Measurements from ENCODE around the gene ZNF248.

ZNF248 gene

GRCh38 chr10:37794305-37794976 is 63.0 kb downstream of the ZNF248 start:
- in situ Hi-C loops (cut with HindIII; ENCODE audit: low pct_ligation_motif_present, low sequenced_read_pairs): no loop called here

GRCh38 chr10:37789590-37789989 is 67.8 kb downstream of the ZNF248 start:
- Histone ChIP-seq H3K27ac (no peak overlapping the region), H3K27me3 (replicated peaks) (no peaks in the 10 kb centered on the region), H3K4me3 (ENCODE audit: low read depth, low read length) (no peak overlapping the region), H3K36me3 (replicated peaks) (no peaks in the 10 kb centered on the region)
- in situ Hi-C loops (cut with HindIII; ENCODE audit: low pct_ligation_motif_present, low sequenced_read_pairs): no loop called here
- TF ChIP-seq CTCF (IDR thresholded peaks at IDR 0.05; ENCODE audit: low read depth, low read length, missing control alignments): no peak
- no peak for DNase-seq

More at GRCh38 chr10:37794305-37794976, 63.0 kb downstream of the ZNF248 start:
- no peak overlapping the region for H3K27ac ChIP-seq
- DNase-seq: no peak
- no peak overlapping the region for H3K4me3 ChIP-seq (ENCODE audit: low read depth, low read length)
- H3K27me3 ChIP-seq (replicated peaks): no peaks in the 10 kb centered on the region
- TF ChIP-seq CTCF (IDR thresholded peaks at IDR 0.05; ENCODE audit: low read depth, low read length, missing control alignments): no peak
- H3K36me3 ChIP-seq (replicated peaks): no peaks in the 10 kb centered on the region

GRCh38 chr10:37784678-37785077 is 72.7 kb downstream of the ZNF248 start:
- in situ Hi-C loops (cut with HindIII; ENCODE audit: low pct_ligation_motif_present, low sequenced_read_pairs): no loop called here
- DNase-seq: no peak
- no peak overlapping the region for H3K27ac ChIP-seq
- TF ChIP-seq CTCF (IDR thresholded peaks at IDR 0.05; ENCODE audit: low read depth, low read length, missing control alignments): no peak
- H3K27me3 ChIP-seq (replicated peaks): no peaks in the 10 kb centered on the region
- no peaks in the 10 kb centered on the region for H3K36me3 ChIP-seq (replicated peaks)
- no peak overlapping the region for H3K4me3 ChIP-seq (ENCODE audit: low read depth, low read length)

GRCh38 chr10:37780536-37780935 is 76.9 kb downstream of the ZNF248 start:
- Histone ChIP-seq H3K4me3 (ENCODE audit: low read depth, low read length) (no peak overlapping the region), H3K27me3 (replicated peaks) (no peaks in the 10 kb centered on the region), H3K27ac (no peak overlapping the region), H3K36me3 (replicated peaks) (no peaks in the 10 kb centered on the region)
- in situ Hi-C loops (cut with HindIII; ENCODE audit: low pct_ligation_motif_present, low sequenced_read_pairs): no loop called here
- DNase-seq: no peak
- TF ChIP-seq CTCF (IDR thresholded peaks at IDR 0.05; ENCODE audit: low read depth, low read length, missing control alignments): no peak

- no peak for TF ChIP-seq CTCF (IDR thresholded peaks at IDR 0.05; ENCODE audit: low read depth, low read length, missing control alignments)
- Histone ChIP-seq H3K27me3 (replicated peaks) (no peaks in the 10 kb centered on the region), H3K4me3 (ENCODE audit: low read depth, low read length) (no peak overlapping the region), H3K27ac (no peak overlapping the region), H3K36me3 (replicated peaks) (no peaks in the 10 kb centered on the region)
- in situ Hi-C loops (cut with HindIII; ENCODE audit: low pct_ligation_motif_present, low sequenced_read_pairs): no loop called here
- no peak for DNase-seq
Observed at GRCh38 chr10:37777056-37777455, 80.4 kb downstream of the ZNF248 start.

GRCh38 chr10:37775612-37776011 is 81.8 kb downstream of the ZNF248 start:
- TF ChIP-seq CTCF (IDR thresholded peaks at IDR 0.05; ENCODE audit: low read depth, low read length, missing control alignments): no peak
- in situ Hi-C loops (cut with HindIII; ENCODE audit: low pct_ligation_motif_present, low sequenced_read_pairs): no loop called here
- Histone ChIP-seq H3K36me3 (replicated peaks) (no peaks in the 10 kb centered on the region), H3K4me3 (ENCODE audit: low read depth, low read length) (no peak overlapping the region), H3K27me3 (replicated peaks) (no peaks in the 10 kb centered on the region), H3K27ac (no peak overlapping the region)
- no peak for DNase-seq
